ENCODE results near the gene INHA. TPM values are rescaled to one million over a fixed set of nuclear protein-coding genes. Genes with fewer than 3 reads are reported as not detected.

INHA gene
- total and polyA plus RNA-seq, 4 donors: 0.03 to 0.15 (median 0.11) TPM

DNA sequence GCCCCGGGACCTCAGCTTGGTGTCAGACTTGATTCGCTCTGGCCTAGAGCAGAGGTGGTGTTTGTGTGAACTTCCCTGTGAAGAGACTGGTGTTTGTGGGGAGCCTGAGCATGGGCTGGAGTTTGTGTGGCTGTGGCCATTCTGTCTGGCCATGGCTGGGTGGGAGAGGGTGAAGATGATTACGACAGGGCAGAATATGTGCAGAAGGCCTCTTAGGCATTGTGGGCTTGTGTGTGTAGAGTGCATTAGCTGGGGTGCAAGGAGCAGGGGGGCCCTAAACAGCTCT, 11.3 kb upstream of the INHA start:
- 91% methylated on average over 3 of the region's 3 CpGs for WGBS
- Histone ChIP-seq H3K9ac (ENCODE audit: low read depth in 1 of 2, low read length in 2 of 2) (no peak overlapping the region), H3K27me3 (ENCODE audit: control insufficient read depth in 4 of 4, insufficient read depth in 4 of 4, low read length in 3 of 4) (no peaks in the 10 kb centered on the region), H3K9me3 (ENCODE audit: control insufficient read depth in 4 of 4, low read length in 3 of 4) (no peaks in the 10 kb centered on the region), H3K27ac (ENCODE audit: low read depth in 1 of 2, low read length in 2 of 2) (no peak overlapping the region), H3K36me3 (ENCODE audit: control insufficient read depth in 4 of 4, insufficient read depth in 3 of 4, low read depth in 1 of 4, low read length in 3 of 4) (peaks cover 0 to 6% (median 0%) of the 10 kb centered on the region in 4 donors), H3K4me1 (ENCODE audit: control insufficient read depth in 4 of 4, insufficient read depth in 4 of 4, low read length in 3 of 4) (no peaks in the 10 kb centered on the region), H3K4me3 (ENCODE audit: low read depth in 1 of 3, low read length in 3 of 3) (no peak overlapping the region)
- TF ChIP-seq SP1 (IDR thresholded peaks at IDR 0.05) (no peak), JUND (IDR thresholded peaks at IDR 0.05) (no peak)
- TF ChIP-seq, protein P1, sequence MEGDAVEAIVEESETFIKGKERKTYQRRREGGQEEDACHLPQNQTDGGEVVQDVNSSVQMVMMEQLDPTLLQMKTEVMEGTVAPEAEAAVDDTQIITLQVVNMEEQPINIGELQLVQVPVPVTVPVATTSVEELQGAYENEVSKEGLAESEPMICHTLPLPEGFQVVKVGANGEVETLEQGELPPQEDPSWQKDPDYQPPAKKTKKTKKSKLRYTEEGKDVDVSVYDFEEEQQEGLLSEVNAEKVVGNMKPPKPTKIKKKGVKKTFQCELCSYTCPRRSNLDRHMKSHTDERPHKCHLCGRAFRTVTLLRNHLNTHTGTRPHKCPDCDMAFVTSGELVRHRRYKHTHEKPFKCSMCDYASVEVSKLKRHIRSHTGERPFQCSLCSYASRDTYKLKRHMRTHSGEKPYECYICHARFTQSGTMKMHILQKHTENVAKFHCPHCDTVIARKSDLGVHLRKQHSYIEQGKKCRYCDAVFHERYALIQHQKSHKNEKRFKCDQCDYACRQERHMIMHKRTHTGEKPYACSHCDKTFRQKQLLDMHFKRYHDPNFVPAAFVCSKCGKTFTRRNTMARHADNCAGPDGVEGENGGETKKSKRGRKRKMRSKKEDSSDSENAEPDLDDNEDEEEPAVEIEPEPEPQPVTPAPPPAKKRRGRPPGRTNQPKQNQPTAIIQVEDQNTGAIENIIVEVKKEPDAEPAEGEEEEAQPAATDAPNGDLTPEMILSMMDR (IDR thresholded peaks at IDR 0.05; ENCODE audit: low read depth, low read length, missing input control): no peak
- TF ChIP-seq, protein P2, sequence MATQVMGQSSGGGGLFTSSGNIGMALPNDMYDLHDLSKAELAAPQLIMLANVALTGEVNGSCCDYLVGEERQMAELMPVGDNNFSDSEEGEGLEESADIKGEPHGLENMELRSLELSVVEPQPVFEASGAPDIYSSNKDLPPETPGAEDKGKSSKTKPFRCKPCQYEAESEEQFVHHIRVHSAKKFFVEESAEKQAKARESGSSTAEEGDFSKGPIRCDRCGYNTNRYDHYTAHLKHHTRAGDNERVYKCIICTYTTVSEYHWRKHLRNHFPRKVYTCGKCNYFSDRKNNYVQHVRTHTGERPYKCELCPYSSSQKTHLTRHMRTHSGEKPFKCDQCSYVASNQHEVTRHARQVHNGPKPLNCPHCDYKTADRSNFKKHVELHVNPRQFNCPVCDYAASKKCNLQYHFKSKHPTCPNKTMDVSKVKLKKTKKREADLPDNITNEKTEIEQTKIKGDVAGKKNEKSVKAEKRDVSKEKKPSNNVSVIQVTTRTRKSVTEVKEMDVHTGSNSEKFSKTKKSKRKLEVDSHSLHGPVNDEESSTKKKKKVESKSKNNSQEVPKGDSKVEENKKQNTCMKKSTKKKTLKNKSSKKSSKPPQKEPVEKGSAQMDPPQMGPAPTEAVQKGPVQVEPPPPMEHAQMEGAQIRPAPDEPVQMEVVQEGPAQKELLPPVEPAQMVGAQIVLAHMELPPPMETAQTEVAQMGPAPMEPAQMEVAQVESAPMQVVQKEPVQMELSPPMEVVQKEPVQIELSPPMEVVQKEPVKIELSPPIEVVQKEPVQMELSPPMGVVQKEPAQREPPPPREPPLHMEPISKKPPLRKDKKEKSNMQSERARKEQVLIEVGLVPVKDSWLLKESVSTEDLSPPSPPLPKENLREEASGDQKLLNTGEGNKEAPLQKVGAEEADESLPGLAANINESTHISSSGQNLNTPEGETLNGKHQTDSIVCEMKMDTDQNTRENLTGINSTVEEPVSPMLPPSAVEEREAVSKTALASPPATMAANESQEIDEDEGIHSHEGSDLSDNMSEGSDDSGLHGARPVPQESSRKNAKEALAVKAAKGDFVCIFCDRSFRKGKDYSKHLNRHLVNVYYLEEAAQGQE (IDR thresholded peaks at IDR 0.05): no peak
- DNase-seq (ENCODE audit: low spot score): no peak

DNA sequence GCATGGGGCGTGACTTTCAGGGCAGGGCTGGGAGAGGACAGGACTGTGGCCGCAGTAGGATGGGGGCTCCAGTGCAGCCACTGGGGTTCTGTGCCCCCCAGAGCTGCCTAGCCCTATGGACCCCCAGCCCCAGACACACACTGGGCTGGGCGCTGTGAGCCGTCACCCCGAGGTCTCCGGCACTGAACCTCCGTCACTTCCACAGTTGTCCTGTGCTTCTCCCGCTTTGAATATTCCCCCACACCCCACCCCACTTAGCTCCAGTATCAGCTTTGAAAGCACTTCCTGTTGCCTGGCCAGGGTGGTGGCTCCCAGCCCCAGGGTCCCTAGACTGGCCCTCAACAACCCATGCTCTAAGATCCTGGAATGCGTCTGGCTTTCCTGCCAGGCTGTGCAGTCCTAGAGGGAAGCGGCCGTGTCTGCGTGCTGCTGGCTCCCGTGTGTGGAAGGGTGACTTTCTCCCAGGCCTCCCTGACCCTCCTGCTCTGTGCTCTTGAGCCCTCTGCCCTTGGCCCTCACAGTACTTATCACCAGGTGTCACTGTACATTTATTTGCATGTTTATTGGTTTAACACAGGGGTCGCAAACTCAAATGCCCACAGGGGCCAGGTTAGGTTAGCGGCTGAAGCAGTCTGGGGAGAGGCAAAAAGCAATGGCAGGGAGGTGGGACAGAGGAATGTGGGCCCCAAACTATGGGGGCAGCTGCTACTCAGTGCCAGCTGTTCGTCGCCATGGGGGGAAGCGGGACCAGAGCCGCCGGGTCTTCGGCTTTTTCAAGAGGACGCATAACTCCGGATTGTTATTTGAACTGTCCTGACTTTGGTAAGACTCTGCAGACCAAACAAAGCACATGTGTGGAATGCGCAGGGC, 10.7 kb upstream of the INHA start:
- no peak for TF ChIP-seq JUND (IDR thresholded peaks at IDR 0.05)
- TF ChIP-seq SP1 (IDR thresholded peaks at IDR 0.05): no peak
- no peak for TF ChIP-seq HNF4A (conservative IDR thresholded peaks at IDR 0.05)
- TF ChIP-seq, protein P1 (IDR thresholded peaks at IDR 0.05; ENCODE audit: low read depth, low read length, missing input control): no peak
- no peak for TF ChIP-seq GABPA (IDR thresholded peaks at IDR 0.05 in 1 of 2, conservative IDR thresholded peaks at IDR 0.05 in 1 of 2)
- 86% methylated on average over 24 of the region's 24 CpGs for WGBS
- no peak for DNase-seq (ENCODE audit: low spot score)
- H3K27me3 ChIP-seq (ENCODE audit: control insufficient read depth in 4 of 4, insufficient read depth in 4 of 4, low read length in 3 of 4): no peaks in the 10 kb centered on the region
- no peak overlapping the region for H3K27ac ChIP-seq (ENCODE audit: low read depth in 1 of 2, low read length in 2 of 2)
- no peaks in the 10 kb centered on the region for H3K9me3 ChIP-seq (ENCODE audit: control insufficient read depth in 4 of 4, low read length in 3 of 4)
- no peak overlapping the region for H3K4me3 ChIP-seq (ENCODE audit: low read depth in 1 of 3, low read length in 3 of 3)
- peaks cover 0 to 6% (median 0%) of the 10 kb centered on the region in 4 donors for H3K36me3 ChIP-seq (ENCODE audit: control insufficient read depth in 4 of 4, insufficient read depth in 3 of 4, low read depth in 1 of 4, low read length in 3 of 4)
- no peak overlapping the region for H3K9ac ChIP-seq (ENCODE audit: low read depth in 1 of 2, low read length in 2 of 2)
- H3K4me1 ChIP-seq (ENCODE audit: control insufficient read depth in 4 of 4, insufficient read depth in 4 of 4, low read length in 3 of 4): no peaks in the 10 kb centered on the region
